ENCODE measurements around the gene PSMB8.
"Not testable (repeated sequence)": the region's sequence is repeated elsewhere in the genome, so short reads cannot be mapped to it uniquely, and the experiment has no call there.

Gene PSMB8

GRCh38 chr6:32843979-32844838 lies at the start of gene PSMB8:
TSS of gene PSMB8 (minus strand) at chr6:32844047. CDS start at chr6:32843996, 51 bp downstream.
- peak; percentile 92 for DNase-seq (ENCODE audit: low spot score)

- no peak for DNase-seq (ENCODE audit: low spot score)
Measured at GRCh38 chr6:32890831-32891230, 47.0 kb upstream of the PSMB8 start.

GRCh38 chr6:32889533-32889932 lies 45.7 kb upstream of the PSMB8 start:
- DNase-seq (ENCODE audit: low spot score) = no peak

- no peak for DNase-seq (ENCODE audit: low spot score)
Measured at GRCh38 chr6:32888576-32888975, 44.7 kb upstream of the PSMB8 start.

GRCh38 chr6:32887616-32888015 lies 43.8 kb upstream of the PSMB8 start:
- DNase-seq (ENCODE audit: low spot score) = no peak

- no peak for DNase-seq (ENCODE audit: low spot score)
Measured at GRCh38 chr6:32886681-32887383, 43.0 kb upstream of the PSMB8 start.

GRCh38 chr6:32885698-32886286 lies 41.9 kb upstream of the PSMB8 start:
- DNase-seq (ENCODE audit: low spot score) = no peak

- DNase-seq (ENCODE audit: low spot score) = peak; percentile 49
Measured at GRCh38 chr6:32883789-32884188, 39.9 kb upstream of the PSMB8 start.

GRCh38 chr6:32882879-32883250 lies 39.0 kb upstream of the PSMB8 start:
- no peak for DNase-seq (ENCODE audit: low spot score)

GRCh38 chr6:32880962-32881361 lies 37.1 kb upstream of the PSMB8 start:
- DNase-seq (ENCODE audit: low spot score) = not testable (repeated sequence)

- DNase-seq (ENCODE audit: low spot score) = no peak
Measured at GRCh38 chr6:32879691-32880090, 35.8 kb upstream of the PSMB8 start.

GRCh38 chr6:32876603-32877002 lies 32.8 kb upstream of the PSMB8 start:
- DNase-seq (ENCODE audit: low spot score) = no peak

GRCh38 chr6:32873947-32874346 lies 30.1 kb upstream of the PSMB8 start:
- DNase-seq (ENCODE audit: low spot score) = not testable (repeated sequence)

GRCh38 chr6:32868257-32868788 lies 24.5 kb upstream of the PSMB8 start:
- DNase-seq (ENCODE audit: low spot score) = peak; percentile 73

- DNase-seq (ENCODE audit: low spot score) = no peak
Measured at GRCh38 chr6:32867554-32868256, 23.9 kb upstream of the PSMB8 start.

GRCh38 chr6:32867022-32867477 lies 23.2 kb upstream of the PSMB8 start:
- no peak for DNase-seq (ENCODE audit: low spot score)

- DNase-seq (ENCODE audit: low spot score) = no peak
Measured at GRCh38 chr6:32865724-32866443, 22.0 kb upstream of the PSMB8 start.

- DNase-seq (ENCODE audit: low spot score) = no peak
Measured at GRCh38 chr6:32862725-32863124, 18.9 kb upstream of the PSMB8 start.

GRCh38 chr6:32860674-32861073 lies 16.8 kb upstream of the PSMB8 start:
- no peak for DNase-seq (ENCODE audit: low spot score)

GRCh38 chr6:32858194-32858593 lies 14.3 kb upstream of the PSMB8 start:
- DNase-seq (ENCODE audit: low spot score) = no peak

GRCh38 chr6:32857156-32857891 lies 13.5 kb upstream of the PSMB8 start:
- DNase-seq (ENCODE audit: low spot score) = no peak

Data from ecto neural progenitor cell (in vitro differentiated cells).